IPS DF 19.7 (cell line): ENCODE data around the gene IGSF8.
"Not testable (repeated sequence)": the region's sequence is repeated elsewhere in the genome, so short reads cannot be mapped to it uniquely, and the experiment has no call there.

Experiments used
- DNase-seq: peaks from one replicate; pipeline ENCODE4 v3.0.0-alpha.2; 2013; ENCODE audit warnings: low read depth, low spot score

Gene IGSF8

GRCh38 chr1:160127381-160127780 is 29.0 kb upstream of the IGSF8 start:
- no peak for DNase-seq

GRCh38 chr1:160126342-160126741 is 27.9 kb upstream of the IGSF8 start:
- DNase-seq, result not testable (repeated sequence)

DNA sequence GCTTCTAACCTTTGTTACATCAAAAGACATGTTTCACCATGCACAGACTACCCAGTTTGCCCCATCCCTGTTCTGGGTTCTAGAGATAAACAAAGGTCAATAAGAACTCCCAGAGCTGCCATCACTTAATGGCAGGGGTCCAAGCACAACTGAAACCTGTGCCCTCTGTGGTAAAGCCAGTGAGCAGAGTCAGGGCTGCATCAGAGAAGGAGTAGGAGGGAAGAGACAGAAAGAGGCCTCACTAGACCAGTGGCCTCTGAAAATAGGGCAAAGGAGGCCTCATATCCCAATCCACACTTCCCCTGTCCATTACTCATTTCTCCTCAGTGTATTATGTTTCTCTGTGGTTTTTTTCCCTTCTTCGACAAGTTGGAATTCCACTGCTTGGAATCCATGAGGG is 27.3 kb upstream of the IGSF8 start:
- DNase-seq, result no peak

- no peak for DNase-seq
Measured at GRCh38 chr1:160124705-160125478, 26.5 kb upstream of the IGSF8 start.

DNA sequence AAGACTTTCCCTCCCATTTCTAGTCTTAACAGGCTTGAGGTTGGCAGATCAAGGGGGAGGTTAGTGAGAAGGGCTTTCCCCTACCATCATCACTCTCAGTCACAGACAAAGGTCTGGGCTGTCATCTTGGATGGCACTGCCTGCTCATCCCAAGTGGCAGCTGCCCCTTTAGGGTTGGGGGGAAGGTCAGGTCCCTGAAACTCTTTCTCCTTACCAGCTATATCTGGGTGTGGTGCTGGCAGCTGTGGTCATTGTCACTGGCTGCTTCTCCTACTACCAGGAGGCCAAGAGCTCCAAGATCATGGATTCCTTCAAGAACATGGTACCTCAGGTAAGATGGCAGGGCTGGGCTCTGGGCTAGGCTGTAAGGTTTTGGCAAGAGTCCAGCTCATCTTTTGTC is 25.3 kb upstream of the IGSF8 start:
- no peak for DNase-seq

GRCh38 chr1:160122978-160123495 is 24.6 kb upstream of the IGSF8 start:
- DNase-seq, result no peak

- DNase-seq, result no peak
Measured at GRCh38 chr1:160121388-160121787, 23.0 kb upstream of the IGSF8 start.

- no peak for DNase-seq
Measured at GRCh38 chr1:160120797-160121196, 22.4 kb upstream of the IGSF8 start.

GRCh38 chr1:160118928-160119327 is 20.5 kb upstream of the IGSF8 start:
- no peak for DNase-seq

DNA sequence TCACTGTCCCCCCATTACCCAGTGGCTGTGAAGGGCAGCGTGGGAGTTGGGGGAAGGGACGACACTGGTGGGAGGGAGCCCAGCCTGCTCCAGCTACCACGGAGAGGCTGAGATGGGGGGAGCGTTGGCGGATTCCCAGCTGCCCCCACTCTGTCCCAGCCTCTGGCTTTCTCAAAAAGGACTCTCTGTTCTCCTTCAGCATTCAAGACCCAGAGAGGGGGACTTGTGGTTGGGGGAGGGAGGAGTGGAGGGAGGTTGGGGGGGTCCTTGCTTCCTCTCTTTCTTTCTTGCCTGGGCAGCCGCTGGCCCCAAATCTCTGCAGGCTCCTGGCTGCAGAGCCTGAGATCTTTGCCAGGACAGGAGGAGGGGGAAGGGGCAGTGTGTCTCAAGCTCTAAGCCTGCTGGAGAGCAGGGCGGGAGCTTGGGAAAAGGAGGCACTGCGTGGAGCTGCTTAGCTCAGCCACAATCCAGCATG is 19.3 kb upstream of the IGSF8 start:
- DNase-seq, result no peak

DNA sequence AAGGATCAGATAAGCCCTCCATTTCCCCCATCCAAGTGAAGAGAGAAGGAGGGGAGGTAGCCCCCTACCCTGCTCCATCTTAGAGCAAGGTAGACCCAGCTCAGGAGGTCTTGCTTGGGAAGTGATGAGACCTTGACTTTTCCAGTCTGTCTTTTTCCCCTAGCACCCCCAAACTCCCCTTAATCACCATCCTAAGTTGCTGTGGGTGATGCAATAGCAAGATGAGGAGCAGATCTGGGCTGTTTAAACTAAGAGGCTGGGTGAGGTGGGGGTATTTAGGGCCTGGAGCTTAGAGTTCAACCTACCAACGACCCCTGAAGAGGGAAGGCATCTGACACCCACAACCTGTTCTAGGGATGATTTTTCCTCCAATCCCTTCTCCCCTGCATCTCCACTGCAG is 18.9 kb upstream of the IGSF8 start:
- DNase-seq, result no peak

- no peak for DNase-seq
Measured at GRCh38 chr1:160116283-160117147, 18.1 kb upstream of the IGSF8 start.

- no peak for DNase-seq
Measured at GRCh38 chr1:160115545-160116282, 17.3 kb upstream of the IGSF8 start, which contains the start of gene ATP1A2. Gene ATP1A2, plus strand, starts transcription at chr1:160115759. Its CDS starts 103 bp downstream, at chr1:160115862.

DNA sequence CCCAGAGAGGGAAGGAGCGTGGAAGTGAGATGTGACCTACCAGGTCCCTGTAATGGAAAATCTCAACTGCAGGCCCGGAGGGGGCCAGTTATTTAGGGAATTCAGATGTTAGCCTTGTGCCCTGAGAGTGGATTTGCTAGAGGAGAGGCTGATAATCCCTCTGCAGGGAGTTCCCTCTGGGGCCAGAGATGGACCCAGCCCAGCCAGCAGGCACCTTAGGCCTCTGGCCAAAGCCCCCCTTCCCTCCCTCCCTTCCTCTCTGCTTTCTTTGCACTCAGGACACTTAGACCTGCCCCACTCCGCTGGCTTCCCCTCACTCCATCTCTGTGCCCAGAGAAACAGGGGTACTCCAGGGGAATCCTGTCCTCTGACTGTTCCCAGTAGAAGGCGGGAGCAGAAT is 15.7 kb upstream of the IGSF8 start:
- no peak for DNase-seq

GRCh38 chr1:160113407-160113806 is 15.0 kb upstream of the IGSF8 start:
- no peak for DNase-seq

GRCh38 chr1:160112357-160112756 is 13.9 kb upstream of the IGSF8 start:
- no peak for DNase-seq

DNA sequence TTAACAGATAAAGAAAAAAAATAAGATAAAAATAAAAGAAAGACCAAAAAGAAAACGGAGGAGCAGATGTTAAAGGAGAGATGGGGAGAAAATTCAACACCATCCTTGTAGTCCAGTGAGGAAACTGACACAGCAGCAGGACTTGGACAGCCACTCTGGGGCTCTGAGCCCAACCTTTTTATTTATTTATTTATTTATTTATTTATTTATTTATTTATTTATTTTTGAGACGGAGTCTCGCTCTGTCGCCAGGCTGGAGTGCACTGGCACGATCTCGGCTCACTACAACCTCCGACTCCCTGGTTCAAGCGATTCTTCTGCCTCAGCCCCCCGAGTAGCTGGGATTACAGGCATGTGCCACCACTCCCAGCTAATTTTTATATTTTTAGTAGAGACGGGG is 13.0 kb upstream of the IGSF8 start:
- not testable (repeated sequence) for DNase-seq

DNA sequence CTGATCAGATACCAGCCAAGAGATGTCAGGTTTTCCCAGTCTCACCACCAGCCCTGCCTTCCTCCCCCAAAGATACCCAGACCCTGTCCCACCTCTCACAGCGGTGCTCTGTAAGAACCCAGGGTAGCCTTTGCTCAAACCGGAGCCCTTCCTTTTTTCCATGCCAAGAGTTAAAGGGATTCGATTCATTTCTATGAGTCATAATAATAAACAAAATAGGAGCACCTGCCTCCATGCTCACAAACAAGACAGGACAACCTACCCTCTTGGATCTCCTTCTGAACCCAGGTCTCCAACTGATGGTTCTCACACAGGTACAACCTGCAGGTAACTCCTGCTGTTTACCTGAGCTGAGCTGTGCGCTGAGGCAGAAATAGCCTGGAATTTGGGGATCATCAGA is 11.3 kb upstream of the IGSF8 start:
- no peak for DNase-seq

GRCh38 chr1:160108888-160109662 is 10.7 kb upstream of the IGSF8 start:
- DNase-seq, result no peak

DNA sequence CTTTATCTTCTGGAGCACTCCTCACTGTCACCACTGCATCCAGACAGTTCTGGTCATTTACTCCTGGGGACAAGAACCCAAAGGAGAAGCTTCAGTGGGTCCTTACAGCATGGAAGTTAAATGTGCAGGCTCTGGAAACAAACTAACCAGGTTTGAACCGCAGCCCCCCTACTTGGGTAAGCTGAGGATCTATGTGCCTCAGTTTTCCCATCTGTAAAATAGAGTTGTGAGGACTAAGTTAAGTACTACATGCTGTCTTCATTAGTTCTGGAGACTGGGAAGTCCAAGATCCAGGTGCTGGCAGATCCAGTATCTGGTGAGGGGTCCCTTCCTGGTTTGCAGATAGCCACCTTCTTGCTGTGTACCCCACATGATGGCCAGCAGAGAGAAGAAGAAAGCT is 9.1 kb upstream of the IGSF8 start:
- no peak for DNase-seq

DNA sequence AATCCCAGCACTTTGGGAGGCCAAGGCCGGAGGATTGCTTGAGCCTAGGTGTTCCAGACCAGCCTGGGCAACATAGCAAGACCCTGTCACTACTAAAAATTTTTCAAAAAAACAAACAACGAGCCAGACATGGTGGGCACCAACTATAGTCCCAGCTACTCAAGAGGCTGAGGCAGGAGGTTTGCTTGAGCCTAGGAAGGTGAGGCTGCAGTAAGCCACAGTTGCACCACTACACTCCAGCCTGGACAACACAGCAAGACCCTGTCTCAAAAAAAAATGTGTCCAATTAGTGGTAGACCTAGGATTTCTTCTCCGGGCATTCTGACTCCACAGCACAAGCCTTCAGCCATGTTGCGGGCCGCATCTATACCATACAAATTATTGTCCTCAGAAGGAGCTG is 6.7 kb upstream of the IGSF8 start:
- DNase-seq, result no peak
